ENCODE measurements around the gene LSR.

Gene LSR

GRCh38 chr19:35293808-35294207 lies 45.0 kb downstream of the LSR start:
- H3K36me3 ChIP-seq (ENCODE audit: control insufficient read depth in 5 of 5, insufficient read depth in 5 of 5, low read length in 5 of 5), result no peaks in the 10 kb centered on the region
- H3K9me3 ChIP-seq (ENCODE audit: control insufficient read depth in 5 of 5, low read length in 5 of 5), result no peaks in the 10 kb centered on the region
- no peak overlapping the region for H3K27ac ChIP-seq (ENCODE audit: low read depth, low read length)
- peaks cover 0 to 3% (median 0%) of the 10 kb centered on the region in 5 donors for H3K4me1 ChIP-seq (ENCODE audit: control insufficient read depth in 5 of 5, insufficient read depth in 5 of 5, low read length in 5 of 5)
- H3K9ac ChIP-seq (ENCODE audit: low read length in 5 of 5), result no peak overlapping the region
- peaks cover 10 to 48% (median 45%) of the 10 kb centered on the region in 5 donors for H3K27me3 ChIP-seq (ENCODE audit: control insufficient read depth in 5 of 5, insufficient read depth in 4 of 5, low read length in 5 of 5)
- no peak overlapping the region for H3K4me3 ChIP-seq (ENCODE audit: low read depth in 1 of 5, low read length in 5 of 5)

GRCh38 chr19:35294328-35294727 lies 45.5 kb downstream of the LSR start:
- H3K9ac ChIP-seq (ENCODE audit: low read length in 5 of 5), result no peak overlapping the region
- peaks cover 10 to 48% (median 45%) of the 10 kb centered on the region in 5 donors for H3K27me3 ChIP-seq (ENCODE audit: control insufficient read depth in 5 of 5, insufficient read depth in 4 of 5, low read length in 5 of 5)
- H3K4me3 ChIP-seq (ENCODE audit: low read depth in 1 of 5, low read length in 5 of 5), result no peak overlapping the region
- H3K9me3 ChIP-seq (ENCODE audit: control insufficient read depth in 5 of 5, low read length in 5 of 5), result no peaks in the 10 kb centered on the region
- no peaks in the 10 kb centered on the region for H3K36me3 ChIP-seq (ENCODE audit: control insufficient read depth in 5 of 5, insufficient read depth in 5 of 5, low read length in 5 of 5)
- H3K27ac ChIP-seq (ENCODE audit: low read depth, low read length), result no peak overlapping the region
- peaks cover 0 to 3% (median 0%) of the 10 kb centered on the region in 5 donors for H3K4me1 ChIP-seq (ENCODE audit: control insufficient read depth in 5 of 5, insufficient read depth in 5 of 5, low read length in 5 of 5)

DNA sequence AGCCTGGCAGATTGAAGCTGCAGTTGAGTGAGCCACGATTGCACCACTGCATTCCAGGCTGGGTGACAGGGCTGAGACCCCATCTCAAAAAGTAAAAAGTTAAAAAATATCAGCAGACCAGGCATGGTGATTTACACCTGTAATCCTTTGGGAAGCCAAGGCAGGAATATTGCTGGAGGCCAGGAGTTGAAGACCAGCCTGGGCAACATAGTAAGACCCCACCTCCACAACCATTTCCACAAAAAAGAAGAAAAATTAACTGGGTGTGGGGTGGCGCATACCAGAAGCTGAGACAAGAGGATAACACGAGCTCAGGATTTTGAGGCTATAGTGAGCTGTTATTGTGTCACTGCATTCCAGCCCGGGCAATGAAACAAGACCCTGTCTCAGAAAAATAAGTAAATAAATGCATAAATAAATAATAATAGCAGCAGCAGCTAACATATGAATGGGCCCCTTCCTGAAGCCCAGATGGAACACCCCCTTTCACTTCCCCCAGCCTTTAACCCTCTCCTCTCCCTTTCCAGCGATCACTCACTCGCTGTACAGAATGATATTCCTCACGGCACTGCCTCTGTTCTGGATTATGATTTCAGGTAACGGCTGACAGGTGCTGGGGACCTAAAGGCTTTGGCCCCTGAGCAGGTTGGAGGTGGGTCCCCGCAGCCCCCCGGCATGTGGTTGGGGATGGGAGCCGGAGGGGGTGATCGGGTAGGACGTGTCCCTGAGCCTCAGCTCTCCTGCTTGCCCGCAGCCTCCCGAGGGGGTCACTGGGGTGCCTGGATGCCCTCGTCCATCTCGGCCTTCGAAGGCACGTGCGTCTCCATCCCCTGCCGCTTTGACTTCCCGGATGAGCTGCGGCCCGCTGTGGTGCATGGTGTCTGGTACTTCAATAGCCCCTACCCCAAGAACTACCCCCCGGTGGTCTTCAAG lies 46.3 kb downstream of the LSR start:
- Histone ChIP-seq H3K9ac (ENCODE audit: low read length in 5 of 5) (no peak overlapping the region), H3K27ac (ENCODE audit: low read depth, low read length) (no peak overlapping the region), H3K27me3 (ENCODE audit: control insufficient read depth in 5 of 5, insufficient read depth in 4 of 5, low read length in 5 of 5) (peaks cover 10 to 53% (median 48%) of the 10 kb centered on the region in 5 donors), H3K4me3 (ENCODE audit: low read depth in 1 of 5, low read length in 5 of 5) (no peak overlapping the region), H3K4me1 (ENCODE audit: control insufficient read depth in 5 of 5, insufficient read depth in 5 of 5, low read length in 5 of 5) (peaks cover 0 to 3% (median 0%) of the 10 kb centered on the region in 5 donors), H3K9me3 (ENCODE audit: control insufficient read depth in 5 of 5, low read length in 5 of 5) (no peaks in the 10 kb centered on the region), H3K36me3 (ENCODE audit: control insufficient read depth in 5 of 5, insufficient read depth in 5 of 5, low read length in 5 of 5) (no peaks in the 10 kb centered on the region)

- no peak overlapping the region for H3K27ac ChIP-seq (ENCODE audit: low read depth, low read length)
- H3K4me3 ChIP-seq (ENCODE audit: low read depth in 1 of 5, low read length in 5 of 5), result no peak overlapping the region
- peaks cover 10 to 55% (median 51%) of the 10 kb centered on the region in 5 donors for H3K27me3 ChIP-seq (ENCODE audit: control insufficient read depth in 5 of 5, insufficient read depth in 4 of 5, low read length in 5 of 5)
- peaks cover 0 to 3% (median 0%) of the 10 kb centered on the region in 5 donors for H3K4me1 ChIP-seq (ENCODE audit: control insufficient read depth in 5 of 5, insufficient read depth in 5 of 5, low read length in 5 of 5)
- H3K9ac ChIP-seq (ENCODE audit: low read length in 5 of 5), result no peak overlapping the region
- no peaks in the 10 kb centered on the region for H3K9me3 ChIP-seq (ENCODE audit: control insufficient read depth in 5 of 5, low read length in 5 of 5)
- no peaks in the 10 kb centered on the region for H3K36me3 ChIP-seq (ENCODE audit: control insufficient read depth in 5 of 5, insufficient read depth in 5 of 5, low read length in 5 of 5)
Observed at GRCh38 chr19:35295792-35296462, 47.1 kb downstream of the LSR start.

GRCh38 chr19:35296644-35297514 lies 48.1 kb downstream of the LSR start:
- Histone ChIP-seq H3K9me3 (ENCODE audit: control insufficient read depth in 5 of 5, low read length in 5 of 5) (no peaks in the 10 kb centered on the region), H3K27ac (ENCODE audit: low read depth, low read length) (no peak overlapping the region), H3K4me3 (ENCODE audit: low read depth in 1 of 5, low read length in 5 of 5) (no peak overlapping the region), H3K27me3 (ENCODE audit: control insufficient read depth in 5 of 5, insufficient read depth in 4 of 5, low read length in 5 of 5) (peaks cover 10 to 48% (median 45%) of the 10 kb centered on the region in 5 donors), H3K36me3 (ENCODE audit: control insufficient read depth in 5 of 5, insufficient read depth in 5 of 5, low read length in 5 of 5) (no peaks in the 10 kb centered on the region), H3K9ac (ENCODE audit: low read length in 5 of 5) (no peak overlapping the region), H3K4me1 (ENCODE audit: control insufficient read depth in 5 of 5, insufficient read depth in 5 of 5, low read length in 5 of 5) (peaks cover 0 to 3% (median 0%) of the 10 kb centered on the region in 5 donors)

- peaks cover 0 to 3% (median 0%) of the 10 kb centered on the region in 5 donors for H3K4me1 ChIP-seq (ENCODE audit: control insufficient read depth in 5 of 5, insufficient read depth in 5 of 5, low read length in 5 of 5)
- H3K36me3 ChIP-seq (ENCODE audit: control insufficient read depth in 5 of 5, insufficient read depth in 5 of 5, low read length in 5 of 5), result no peaks in the 10 kb centered on the region
- H3K9ac ChIP-seq (ENCODE audit: low read length in 5 of 5), result no peak overlapping the region
- no peak overlapping the region for H3K27ac ChIP-seq (ENCODE audit: low read depth, low read length)
- H3K4me3 ChIP-seq (ENCODE audit: low read depth in 1 of 5, low read length in 5 of 5), result no peak overlapping the region
- H3K9me3 ChIP-seq (ENCODE audit: control insufficient read depth in 5 of 5, low read length in 5 of 5), result no peaks in the 10 kb centered on the region
- peaks cover 5 to 43% (median 42%) of the 10 kb centered on the region in 5 donors for H3K27me3 ChIP-seq (ENCODE audit: control insufficient read depth in 5 of 5, insufficient read depth in 4 of 5, low read length in 5 of 5)
Observed at GRCh38 chr19:35297515-35297848, 48.7 kb downstream of the LSR start.

DNA sequence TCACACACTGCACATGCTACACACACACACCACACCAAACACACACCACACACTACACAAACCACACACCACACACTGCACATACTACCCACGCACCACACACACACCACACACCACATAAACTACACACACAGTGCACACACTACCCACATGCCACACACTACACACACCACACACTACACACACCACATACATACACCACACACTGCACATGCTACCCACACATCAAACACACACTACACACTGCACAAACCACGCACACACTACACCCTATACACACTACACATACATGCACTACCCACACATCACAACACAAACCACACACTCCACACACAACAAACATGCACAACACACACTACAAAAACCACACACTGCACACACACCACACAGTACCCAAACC lies 49.1 kb downstream of the LSR start:
- Histone ChIP-seq H3K27me3 (ENCODE audit: control insufficient read depth in 5 of 5, insufficient read depth in 4 of 5, low read length in 5 of 5) (peaks cover 3 to 41% (median 40%) of the 10 kb centered on the region in 5 donors), H3K27ac (ENCODE audit: low read depth, low read length) (no peak overlapping the region), H3K4me1 (ENCODE audit: control insufficient read depth in 5 of 5, insufficient read depth in 5 of 5, low read length in 5 of 5) (peaks cover 0 to 3% (median 0%) of the 10 kb centered on the region in 5 donors), H3K36me3 (ENCODE audit: control insufficient read depth in 5 of 5, insufficient read depth in 5 of 5, low read length in 5 of 5) (no peaks in the 10 kb centered on the region), H3K4me3 (ENCODE audit: low read depth in 1 of 5, low read length in 5 of 5) (no peak overlapping the region), H3K9me3 (ENCODE audit: control insufficient read depth in 5 of 5, low read length in 5 of 5) (no peaks in the 10 kb centered on the region), H3K9ac (ENCODE audit: low read length in 5 of 5) (no peak overlapping the region)

- Histone ChIP-seq H3K9me3 (ENCODE audit: control insufficient read depth in 5 of 5, low read length in 5 of 5) (no peaks in the 10 kb centered on the region), H3K9ac (ENCODE audit: low read length in 5 of 5) (no peak overlapping the region), H3K4me3 (ENCODE audit: low read depth in 1 of 5, low read length in 5 of 5) (no peak overlapping the region), H3K36me3 (ENCODE audit: control insufficient read depth in 5 of 5, insufficient read depth in 5 of 5, low read length in 5 of 5) (no peaks in the 10 kb centered on the region), H3K27ac (ENCODE audit: low read depth, low read length) (no peak overlapping the region), H3K4me1 (ENCODE audit: control insufficient read depth in 5 of 5, insufficient read depth in 5 of 5, low read length in 5 of 5) (peaks cover 0 to 3% (median 0%) of the 10 kb centered on the region in 5 donors), H3K27me3 (ENCODE audit: control insufficient read depth in 5 of 5, insufficient read depth in 4 of 5, low read length in 5 of 5) (peaks cover 0 to 37% (median 33%) of the 10 kb centered on the region in 5 donors)
Observed at GRCh38 chr19:35298561-35298972, 49.8 kb downstream of the LSR start.

DNA sequence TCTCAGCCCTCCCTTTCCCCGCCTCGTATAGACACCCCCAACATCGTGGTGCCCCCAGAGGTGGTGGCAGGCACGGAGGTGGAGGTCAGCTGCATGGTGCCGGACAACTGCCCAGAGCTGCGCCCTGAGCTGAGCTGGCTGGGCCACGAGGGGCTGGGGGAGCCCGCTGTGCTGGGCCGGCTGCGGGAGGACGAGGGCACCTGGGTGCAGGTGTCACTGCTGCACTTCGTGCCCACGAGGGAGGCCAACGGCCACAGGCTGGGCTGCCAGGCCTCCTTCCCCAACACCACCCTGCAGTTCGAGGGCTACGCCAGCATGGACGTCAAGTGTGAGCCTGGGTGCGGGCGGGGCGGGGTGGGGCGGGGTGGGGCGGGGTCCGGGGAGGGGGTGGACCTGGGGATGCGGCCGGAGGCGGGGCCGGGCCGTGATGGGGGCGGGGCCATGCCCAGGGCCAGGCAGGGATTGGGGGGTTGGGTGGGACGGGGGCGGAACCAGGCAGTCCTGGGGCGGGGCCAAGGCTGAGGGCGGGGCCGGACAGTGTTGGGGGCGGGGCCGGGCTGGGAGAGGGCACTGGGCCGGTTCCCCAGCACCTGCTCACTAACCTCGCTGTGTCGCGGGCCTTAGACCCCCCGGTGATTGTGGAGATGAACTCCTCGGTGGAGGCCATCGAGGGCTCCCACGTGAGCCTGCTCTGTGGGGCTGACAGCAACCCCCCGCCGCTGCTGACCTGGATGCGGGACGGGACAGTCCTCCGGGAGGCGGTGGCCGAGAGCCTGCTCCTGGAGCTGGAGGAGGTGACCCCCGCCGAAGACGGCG lies 50.9 kb downstream of the LSR start:
- peaks cover 0 to 34% (median 24%) of the 10 kb centered on the region in 5 donors for H3K27me3 ChIP-seq (ENCODE audit: control insufficient read depth in 5 of 5, insufficient read depth in 4 of 5, low read length in 5 of 5)
- H3K4me3 ChIP-seq (ENCODE audit: low read depth in 1 of 5, low read length in 5 of 5), result no peak overlapping the region
- peaks cover 0 to 3% (median 0%) of the 10 kb centered on the region in 5 donors for H3K4me1 ChIP-seq (ENCODE audit: control insufficient read depth in 5 of 5, insufficient read depth in 5 of 5, low read length in 5 of 5)
- no peak overlapping the region for H3K27ac ChIP-seq (ENCODE audit: low read depth, low read length)
- no peaks in the 10 kb centered on the region for H3K36me3 ChIP-seq (ENCODE audit: control insufficient read depth in 5 of 5, insufficient read depth in 5 of 5, low read length in 5 of 5)
- no peak overlapping the region for H3K9ac ChIP-seq (ENCODE audit: low read length in 5 of 5)
- H3K9me3 ChIP-seq (ENCODE audit: control insufficient read depth in 5 of 5, low read length in 5 of 5), result no peaks in the 10 kb centered on the region

Measured in subcutaneous abdominal adipose tissue (tissue), 5 donors.